Suprapubic skin (tissue), 4 donors: Measurements from ENCODE around the gene HILPDA. TPM values are rescaled to one million over a fixed set of nuclear protein-coding genes. Genes with fewer than 3 reads are reported as not detected.

Experiments used
- DNase-seq, 2 donors: peaks; one replicate each; pipeline ENCODE4 v3.0.0-alpha.2; 2019; ENCODE audit warnings: low spot score in 2 of 2
- H3K27ac ChIP-seq: fragments of 200-600 bp; sonication (generic); one replicate; pipeline ENCODE4 v1.5.1; 2019
- H3K27me3 ChIP-seq: fragments of 200-600 bp; sonication (generic); one replicate; pipeline ENCODE4 v1.5.1; 2019
- H3K36me3 ChIP-seq: fragments of 200-600 bp; sonication (generic); one replicate; pipeline ENCODE4 v1.5.1; 2019
- H3K4me1 ChIP-seq: fragments of 200-600 bp; sonication (generic); one replicate; pipeline ENCODE4 v1.5.1; 2019
- H3K4me3 ChIP-seq: fragments of 200-600 bp; sonication (generic); one replicate; pipeline ENCODE4 v1.5.1; 2019; ENCODE audit warnings: mild to moderate bottlenecking
- H3K9me3 ChIP-seq: fragments of 200-600 bp; sonication (generic); one replicate; pipeline ENCODE4 v1.5.1; 2019
- CTCF ChIP-seq, 2 donors: fragments of 200-600 bp in 1 of 2; fragments of 450-650 bp in 1 of 2; sonication (generic) in 1 of 2; IDR thresholded peaks; one replicate each; pipeline ENCODE4 v1.5.1; 2016 to 2019; ENCODE audit warnings: antibody characterized with exemption in 2 of 2, mild to moderate bottlenecking in 1 of 2, moderate library complexity in 1 of 2
- EP300 ChIP-seq: sonication (generic); formaldehyde crosslinking; IDR thresholded peaks from one replicate; pipeline ENCODE4 v1.6.1; 2017; ENCODE audit warnings: antibody characterized with exemption
- POLR2A ChIP-seq, 2 donors: fragments of 450-650 bp; IDR thresholded peaks; one replicate each; pipeline ENCODE4 v1.6.1; 2017; ENCODE audit warnings: antibody characterized with exemption in 2 of 2, mild to moderate bottlenecking in 2 of 2, moderate library complexity in 2 of 2
- POLR2AphosphoS5 ChIP-seq, 3 donors: sonication (generic); formaldehyde crosslinking; IDR thresholded peaks; one replicate each; pipeline ENCODE4 v1.6.1; 2017; ENCODE audit warnings: antibody characterized with exemption in 3 of 3
- WGBS: methylation state at CpG from one replicate; pipeline ENCODE4 v1.1.5; 2018; 5-methylcytosine and 5-hydroxymethylcytosine counted together
- total RNA-seq, 4 donors: library from RNA; depleted of rRNA; stranded (reverse); fragments of >200 nt; gene quantifications; one replicate each; pipeline ENCODE4 v1.1.0, GENCODE V29; 2016

HILPDA gene
- total RNA-seq, 4 donors from 2014 or later: 16.0 to 35.8 (median 32.8) TPM

- TF ChIP-seq POLR2A (IDR thresholded peaks at IDR 0.05) (no peak), POLR2AphosphoS5 (IDR thresholded peaks at IDR 0.05) (no peak), EP300 (no peak), CTCF (IDR thresholded peaks at IDR 0.05) (no peak)
- Histone ChIP-seq H3K27ac (no peak overlapping the region), H3K9me3 (no peaks in the 10 kb centered on the region), H3K36me3 (no peaks in the 10 kb centered on the region), H3K27me3 (no peaks in the 10 kb centered on the region), H3K4me1 (peaks cover 11% of the 10 kb centered on the region), H3K4me3 (no peak overlapping the region)
- DNase-seq: no peak
- 78% methylated on average over 3 of the region's 6 CpGs for WGBS
Measured at GRCh38 chr7:128431221-128431620, 24.5 kb upstream of the HILPDA start.

GRCh38 chr7:128431754-128432153, 23.9 kb upstream of the HILPDA start:
- 86% methylated on average over 2 of the region's 2 CpGs for WGBS
- no peak for DNase-seq
- no peak for TF ChIP-seq EP300
- no peak for TF ChIP-seq POLR2AphosphoS5 (IDR thresholded peaks at IDR 0.05)
- no peak for TF ChIP-seq CTCF (IDR thresholded peaks at IDR 0.05)
- no peak for TF ChIP-seq POLR2A (IDR thresholded peaks at IDR 0.05)
- Histone ChIP-seq H3K36me3 (no peaks in the 10 kb centered on the region), H3K27ac (no peak overlapping the region), H3K4me3 (no peak overlapping the region), H3K9me3 (no peaks in the 10 kb centered on the region), H3K27me3 (no peaks in the 10 kb centered on the region), H3K4me1 (peaks cover 15% of the 10 kb centered on the region)

GRCh38 chr7:128434413-128435326, 21.0 kb upstream of the HILPDA start:
- H3K4me1 ChIP-seq: peaks cover 8% of the 10 kb centered on the region
- 67% methylated on average over 4 of the region's 4 CpGs for WGBS
- no peak overlapping the region for H3K4me3 ChIP-seq
- no peak for TF ChIP-seq POLR2AphosphoS5 (IDR thresholded peaks at IDR 0.05)
- no peak for TF ChIP-seq POLR2A (IDR thresholded peaks at IDR 0.05)
- no peak for TF ChIP-seq CTCF (IDR thresholded peaks at IDR 0.05)
- no peak for TF ChIP-seq EP300
- DNase-seq: no peak
- H3K27me3 ChIP-seq: no peaks in the 10 kb centered on the region
- no peak overlapping the region for H3K27ac ChIP-seq
- H3K9me3 ChIP-seq: no peaks in the 10 kb centered on the region
- no peaks in the 10 kb centered on the region for H3K36me3 ChIP-seq

- peaks cover 8% of the 10 kb centered on the region for H3K4me1 ChIP-seq
- no peak overlapping the region for H3K4me3 ChIP-seq
- DNase-seq: no peak
- 61% methylated on average over 3 of the region's 3 CpGs for WGBS
- H3K9me3 ChIP-seq: no peaks in the 10 kb centered on the region
- TF ChIP-seq POLR2AphosphoS5 (IDR thresholded peaks at IDR 0.05) (no peak), POLR2A (IDR thresholded peaks at IDR 0.05) (no peak), CTCF (IDR thresholded peaks at IDR 0.05) (no peak), EP300 (no peak)
- no peaks in the 10 kb centered on the region for H3K27me3 ChIP-seq
- no peak overlapping the region for H3K27ac ChIP-seq
- no peaks in the 10 kb centered on the region for H3K36me3 ChIP-seq
Measured at GRCh38 chr7:128435327-128435686, 20.4 kb upstream of the HILPDA start.

GRCh38 chr7:128437426-128438332, 18.0 kb upstream of the HILPDA start:
- H3K4me3 ChIP-seq: no peak overlapping the region
- TF ChIP-seq POLR2AphosphoS5 (IDR thresholded peaks at IDR 0.05) (no peak), CTCF (IDR thresholded peaks at IDR 0.05) (no peak), EP300 (no peak), POLR2A (IDR thresholded peaks at IDR 0.05) (no peak)
- peaks cover 8% of the 10 kb centered on the region for H3K4me1 ChIP-seq
- H3K27me3 ChIP-seq: no peaks in the 10 kb centered on the region
- DNase-seq: no peak
- WGBS: 77% methylated on average over 8 of the region's 8 CpGs
- no peaks in the 10 kb centered on the region for H3K36me3 ChIP-seq
- no peaks in the 10 kb centered on the region for H3K9me3 ChIP-seq
- H3K27ac ChIP-seq: no peak overlapping the region
